ENCODE data around the gene ZBTB47.

GRCh38 chr3:42640771-42641370 is 12.6 kb upstream of the ZBTB47 start:
- TF ChIP-seq CTCF (conservative IDR thresholded peaks at IDR 0.05; ENCODE audit: low read depth, low read length) (no peak), EZH2 (IDR thresholded peaks at IDR 0.05; ENCODE audit: low read length, unreplicated experiment) (no peak)

Measured in PC-3 (cell line).